Erythroblast (primary cell): Measurements from ENCODE around the gene SAMD4A.

Source experiments
- GATA1 ChIP-seq: IDR thresholded peaks from 2 replicates; pipeline ENCODE4 v1.6.1; 2011; ENCODE audit warnings: low read depth, mild to moderate bottlenecking, control low read depth, low read length, moderate library complexity
- POLR2A ChIP-seq: IDR thresholded peaks from 2 replicates; pipeline ENCODE4 v1.6.1; 2011; ENCODE audit warnings: mild to moderate bottlenecking, low read length

- TF ChIP-seq POLR2A (no peak), GATA1 (no peak)
Observed at GRCh38 chr14:54528973-54529372, 38.0 kb upstream of the SAMD4A start.
